GM12864 (cell line): Measurements from ENCODE around the gene SS18L1.

Experiments
- DNase-seq: peaks from one replicate; pipeline ENCODE4 v3.0.0-alpha.2; 2011; ENCODE audit warnings: low read depth
- H3K4me3 ChIP-seq: 2 replicates; pipeline ENCODE4 v1.5.1; 2011; ENCODE audit warnings: mild to moderate bottlenecking, low read depth, low read length, control low read depth
- CTCF ChIP-seq: IDR thresholded peaks from 2 replicates; pipeline ENCODE4 v1.5.1; 2011; ENCODE audit warnings: low read depth, mild to moderate bottlenecking, moderate library complexity, low read length, control low read depth, inconsistent platforms; ENCODE audit errors: missing control alignments

Gene SS18L1

GRCh38 chr20:62208795-62209755, 65.5 kb downstream of the SS18L1 start:
- no peak for TF ChIP-seq CTCF
- no peak overlapping the region for H3K4me3 ChIP-seq
- no peak for DNase-seq

- no peak for DNase-seq
- no peak for TF ChIP-seq CTCF
Observed at GRCh38 chr20:62209850-62210495, 66.4 kb downstream of the SS18L1 start.

GRCh38 chr20:62210496-62210855, 66.9 kb downstream of the SS18L1 start:
- no peak for TF ChIP-seq CTCF
- no peak overlapping the region for H3K4me3 ChIP-seq
- DNase-seq: no peak

More at GRCh38 chr20:62209850-62210495, 66.4 kb downstream of the SS18L1 start:
- no peak overlapping the region for H3K4me3 ChIP-seq

GRCh38 chr20:62211216-62211615, 67.6 kb downstream of the SS18L1 start:
- no peak for TF ChIP-seq CTCF
- DNase-seq: no peak

GRCh38 chr20:62211769-62212288, 68.3 kb downstream of the SS18L1 start:
- no peak for DNase-seq
- TF ChIP-seq CTCF: no peak

More at GRCh38 chr20:62211216-62211615, 67.6 kb downstream of the SS18L1 start:
- H3K4me3 ChIP-seq: no peak overlapping the region

GRCh38 chr20:62212299-62212698, 68.7 kb downstream of the SS18L1 start:
- no peak for DNase-seq
- TF ChIP-seq CTCF: no peak

More at GRCh38 chr20:62211769-62212288, 68.3 kb downstream of the SS18L1 start:
- H3K4me3 ChIP-seq: no peak overlapping the region

More at GRCh38 chr20:62212299-62212698, 68.7 kb downstream of the SS18L1 start:
- H3K4me3 ChIP-seq: no peak overlapping the region
